Esophagus mucosa (tissue), 1 donor: ENCODE data around the gene CDON. TPM values are rescaled to one million over a fixed set of nuclear protein-coding genes. Genes with fewer than 3 reads are reported as not detected.

ENCODE experiments used
- ATAC-seq: fragments of 200-7000 bp; cut with Tn5 transposase; one replicate; pipeline ENCODE4 v1.9.1; 2020
- total RNA-seq: library from RNA; stranded (reverse); gene quantifications from one replicate; pipeline ENCODE4 v1.2.4, GENCODE V29; 2023
- donor health status: DM: yes; HTN: yes; CAD: no.

CDON gene
- total RNA-seq, 1 donor from 2014 or later: 2.4 TPM

DNA sequence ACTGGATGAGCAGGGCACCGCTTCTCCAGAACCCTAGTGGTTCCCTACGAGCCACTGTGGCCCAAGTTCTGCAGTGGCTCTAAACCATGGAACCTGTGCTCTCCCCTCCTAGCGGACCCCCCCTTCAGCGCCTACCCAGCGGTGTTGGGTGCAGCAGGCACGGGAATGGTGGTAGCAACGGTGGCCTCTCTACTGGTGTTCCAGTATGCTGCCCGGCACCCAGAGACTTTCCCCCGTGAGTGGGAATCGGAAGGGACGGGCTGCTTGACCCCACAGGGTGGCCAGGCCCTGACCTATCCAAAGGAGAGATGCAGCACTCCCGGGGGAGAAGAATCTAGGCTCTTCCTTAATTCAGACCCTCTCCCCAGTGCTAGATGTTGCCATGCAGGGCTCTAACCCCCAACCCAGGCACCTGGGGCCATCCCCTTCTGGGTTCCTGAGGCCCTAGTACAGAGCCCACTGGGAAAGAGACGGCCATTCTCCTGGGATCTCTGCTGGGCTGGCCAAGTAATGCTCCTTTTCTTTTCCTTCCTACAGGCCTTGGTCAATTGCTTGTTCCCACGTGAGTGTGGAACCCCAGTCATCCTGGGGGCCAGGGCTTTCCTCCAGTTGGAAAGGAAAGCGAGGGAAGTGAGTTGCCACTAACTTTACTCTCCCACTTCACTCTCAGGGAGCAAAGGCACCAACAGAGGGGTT, 107.6 kb downstream of the CDON start:
- ATAC-seq: no peak

DNA sequence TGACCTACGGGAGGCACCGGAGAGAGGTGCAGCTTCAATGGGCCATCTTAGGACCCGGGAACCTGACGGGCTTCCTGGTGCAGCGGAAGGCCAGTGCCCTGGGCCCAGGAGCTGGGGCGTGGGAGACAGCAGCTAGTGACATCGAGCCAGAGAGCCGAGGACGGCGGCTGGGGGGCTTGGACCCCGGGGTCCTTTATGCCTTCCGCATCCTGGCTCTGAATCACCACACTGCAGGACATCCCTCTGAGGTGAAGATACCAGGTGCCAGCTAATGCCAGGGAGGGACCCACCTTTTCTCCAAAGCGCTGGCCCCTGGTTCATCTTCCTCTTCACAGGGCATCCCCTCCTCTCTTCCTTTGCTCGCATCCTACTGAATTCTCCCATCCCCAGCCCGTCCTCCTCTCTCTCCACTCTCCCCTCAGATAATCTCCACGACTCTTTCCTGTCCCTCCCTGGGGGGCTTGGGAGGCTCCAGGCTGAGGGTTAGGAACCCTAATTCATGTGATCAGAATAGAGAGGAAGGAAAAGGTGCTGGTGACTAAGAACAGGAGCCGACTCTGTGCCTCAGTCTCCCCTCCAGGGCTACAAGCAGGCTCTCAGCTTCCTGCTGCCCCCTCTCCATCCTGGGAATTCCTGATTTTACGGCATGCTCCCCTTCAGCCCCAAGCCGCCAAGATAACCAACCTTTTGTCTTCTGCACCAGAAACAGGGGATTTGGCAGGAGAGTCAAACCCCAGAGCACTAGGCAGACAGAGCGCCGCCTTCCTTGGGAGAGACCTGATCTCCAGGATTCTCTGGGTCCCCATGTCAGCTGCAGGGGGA, 108.3 kb downstream of the CDON start:
- ATAC-seq: no peak

DNA sequence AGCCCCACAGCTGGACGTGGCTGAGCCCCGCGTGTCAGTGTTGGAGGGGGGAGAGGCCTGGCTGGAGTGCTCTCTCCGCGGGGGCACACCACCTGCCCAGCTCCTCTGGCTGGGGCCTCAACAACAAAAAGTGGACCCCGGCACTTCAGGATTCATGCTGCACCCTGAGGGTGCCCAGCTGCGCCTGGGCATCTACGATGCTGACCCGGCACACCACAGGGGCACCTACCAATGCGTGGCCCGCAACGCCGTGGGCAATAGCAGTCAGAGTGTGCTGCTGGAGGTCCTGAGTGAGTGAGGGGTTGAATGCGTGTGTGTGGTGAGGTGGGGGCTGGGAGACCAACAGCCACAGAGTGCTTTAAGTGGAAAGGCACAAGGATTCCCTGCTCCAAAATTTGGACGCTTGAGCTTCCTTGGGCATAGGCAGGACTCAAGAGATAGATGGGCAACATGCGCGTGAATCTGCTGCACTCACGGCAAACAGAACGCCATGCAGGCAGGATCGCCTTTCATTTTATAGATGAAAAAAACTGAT, 109.2 kb downstream of the CDON start:
- no peak for ATAC-seq

DNA sequence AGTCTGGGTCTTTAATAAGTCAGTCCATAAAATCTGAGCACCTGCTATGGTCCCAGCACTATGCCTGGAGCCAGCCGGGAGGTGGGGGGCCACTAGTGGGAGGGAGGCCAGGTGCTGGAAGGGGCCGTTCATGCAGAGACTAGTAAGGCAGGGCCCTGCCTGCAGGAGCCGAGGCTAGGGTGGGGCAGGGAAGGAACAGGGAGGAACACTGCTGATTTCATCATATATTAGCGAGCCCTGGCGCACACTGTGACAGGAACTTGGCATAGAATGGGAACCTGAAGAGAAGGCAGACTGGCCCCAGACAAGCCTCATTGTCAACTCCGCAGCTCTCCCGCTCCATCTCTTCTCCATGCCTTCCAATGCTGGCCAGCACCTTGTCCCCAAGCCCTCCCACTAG, 109.7 kb downstream of the CDON start:
- peak; percentile 91 for ATAC-seq

DNA sequence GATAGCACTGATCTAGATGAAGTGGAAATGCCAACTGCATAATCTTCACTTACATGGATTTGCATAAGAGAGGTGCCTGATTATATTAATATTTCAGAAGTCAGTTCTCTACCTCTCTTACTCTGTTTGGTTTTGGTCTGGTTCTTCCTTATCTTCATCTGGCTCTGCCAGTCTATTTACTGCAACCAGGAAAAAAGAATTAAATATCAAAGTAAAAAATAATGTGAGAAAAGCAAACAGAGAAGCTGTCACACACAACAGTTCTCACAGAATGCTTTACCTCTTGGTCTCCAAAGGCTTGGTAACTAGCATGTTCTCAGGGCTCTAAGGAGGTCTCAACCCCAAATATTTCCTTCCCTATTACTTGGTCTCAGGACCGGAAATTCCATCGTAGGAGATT, 110.1 kb downstream of the CDON start:
- ATAC-seq: no peak

DNA sequence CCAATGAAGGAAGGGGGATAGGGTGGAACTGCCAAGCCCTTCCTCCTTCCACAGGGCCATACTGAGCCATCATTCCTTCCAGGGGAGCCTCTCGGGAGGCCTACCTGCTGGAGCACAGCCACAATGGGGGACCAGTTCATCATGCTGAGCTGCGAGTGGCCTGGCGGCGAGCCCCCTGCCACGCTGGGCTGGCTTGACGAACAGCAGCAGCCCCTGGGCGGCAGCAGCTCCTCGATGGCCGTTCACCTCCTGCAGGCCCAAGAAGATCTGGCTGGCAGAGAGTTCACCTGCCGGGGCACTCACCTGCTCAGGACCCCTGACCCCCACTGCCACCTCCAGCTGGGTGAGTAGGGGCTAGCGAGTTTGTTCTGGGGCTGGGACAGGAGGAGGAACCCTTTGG, 110.9 kb downstream of the CDON start:
- no peak for ATAC-seq

DNA sequence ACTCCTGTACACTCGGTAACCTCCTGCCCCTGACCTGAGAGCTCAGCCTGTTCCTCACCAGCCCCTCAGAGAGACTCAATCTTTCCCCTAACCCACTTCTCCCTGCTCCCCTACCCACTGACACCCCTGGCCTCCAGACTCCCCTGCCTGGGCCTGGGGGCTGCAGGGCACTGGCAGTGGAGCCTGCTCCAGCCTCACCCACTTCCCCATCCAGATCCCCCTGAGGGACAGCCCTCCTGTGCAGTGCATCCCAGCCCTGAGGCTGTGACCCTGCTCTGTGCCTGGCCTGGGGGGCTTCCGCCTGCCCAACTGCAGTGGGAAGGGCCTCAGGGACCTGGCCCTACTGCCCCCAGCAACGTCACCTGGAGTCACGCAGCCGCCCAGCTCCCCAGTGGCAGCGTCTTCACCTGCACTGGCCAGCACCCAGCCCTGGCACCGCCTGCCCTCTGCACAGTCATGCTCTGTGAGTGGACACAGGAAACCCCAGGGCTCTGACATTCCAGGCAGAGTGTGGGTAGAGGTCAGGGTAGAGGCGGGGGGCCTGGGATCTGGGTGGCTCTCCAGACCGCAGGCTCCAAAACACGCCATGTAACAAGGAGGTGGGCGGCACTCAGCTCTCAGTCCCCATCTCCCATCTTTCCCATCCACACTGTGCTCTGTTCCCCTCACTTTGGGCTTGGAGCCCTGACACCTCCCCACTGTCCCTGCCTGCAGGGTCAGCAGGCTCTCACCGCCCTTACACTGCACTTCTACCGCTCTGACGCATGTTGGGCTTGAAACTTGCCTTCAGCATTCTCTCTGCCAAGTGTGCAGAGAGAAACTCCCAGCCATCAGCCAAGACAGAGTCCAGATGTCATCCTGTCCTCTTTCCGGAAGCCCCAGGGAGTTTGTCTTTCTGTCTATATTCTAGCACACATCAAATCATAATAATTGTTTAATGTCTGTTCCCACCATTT, 111.7 kb downstream of the CDON start:
- peak; percentile 29 for ATAC-seq

DNA sequence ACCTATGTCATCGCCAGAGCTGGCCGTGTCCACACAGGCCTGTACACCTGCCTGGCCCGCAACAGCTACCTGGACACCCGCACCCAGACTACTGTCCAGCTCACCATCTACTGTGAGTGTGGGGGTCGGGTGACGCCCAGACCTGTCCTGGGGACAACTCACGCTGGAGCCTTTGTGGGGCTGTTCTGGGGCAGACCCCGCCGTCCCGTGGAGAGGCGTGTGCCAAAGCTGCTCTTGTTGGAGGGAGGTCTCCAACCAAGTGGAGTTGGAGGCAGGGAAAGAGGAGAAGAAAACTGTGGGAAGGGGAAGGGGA, 112.5 kb downstream of the CDON start:
- no peak for ATAC-seq

DNA sequence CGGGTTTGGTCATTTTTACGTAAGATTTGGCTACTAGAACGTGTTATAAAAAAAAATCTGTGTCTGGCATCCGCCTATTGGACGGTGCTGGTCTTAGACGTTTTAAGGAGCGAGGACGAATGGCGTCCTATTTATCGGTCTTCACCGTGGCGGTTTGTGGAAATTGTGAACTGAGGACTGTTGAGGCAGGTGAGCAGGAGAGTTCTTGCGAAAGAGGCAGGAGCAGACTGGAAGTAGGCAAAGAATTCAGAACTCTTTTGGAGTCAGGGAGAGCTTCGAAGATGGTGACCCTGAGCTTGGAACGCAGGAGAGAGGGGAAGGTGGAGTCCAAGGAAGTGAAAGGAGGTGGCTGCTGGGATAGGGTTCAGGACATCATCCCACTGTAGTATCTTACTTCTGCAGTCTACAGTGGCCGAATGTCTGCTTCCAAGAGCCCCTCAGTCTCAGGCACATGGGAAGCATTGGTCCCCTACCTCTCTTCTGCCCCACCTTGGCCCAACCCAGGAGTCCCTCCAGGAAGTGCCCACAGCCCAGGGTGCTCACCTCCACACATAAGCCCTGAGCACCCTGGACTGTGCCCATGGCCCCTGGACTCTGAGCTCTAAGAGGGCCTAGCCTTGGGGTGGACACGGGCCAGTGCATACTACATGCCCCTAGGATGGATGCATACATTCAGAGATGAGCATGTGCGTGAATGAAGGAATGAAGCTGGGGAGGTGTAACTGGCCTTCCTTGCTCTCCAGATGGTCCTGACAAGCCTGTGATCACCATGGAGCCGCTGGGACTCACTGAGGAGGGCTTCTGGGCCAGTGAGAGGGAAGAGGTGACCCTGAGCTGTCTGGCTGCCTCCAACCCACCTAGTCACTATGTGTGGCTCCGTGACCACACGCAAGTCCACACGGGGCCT, 113.1 kb downstream of the CDON start:
- no peak for ATAC-seq

DNA sequence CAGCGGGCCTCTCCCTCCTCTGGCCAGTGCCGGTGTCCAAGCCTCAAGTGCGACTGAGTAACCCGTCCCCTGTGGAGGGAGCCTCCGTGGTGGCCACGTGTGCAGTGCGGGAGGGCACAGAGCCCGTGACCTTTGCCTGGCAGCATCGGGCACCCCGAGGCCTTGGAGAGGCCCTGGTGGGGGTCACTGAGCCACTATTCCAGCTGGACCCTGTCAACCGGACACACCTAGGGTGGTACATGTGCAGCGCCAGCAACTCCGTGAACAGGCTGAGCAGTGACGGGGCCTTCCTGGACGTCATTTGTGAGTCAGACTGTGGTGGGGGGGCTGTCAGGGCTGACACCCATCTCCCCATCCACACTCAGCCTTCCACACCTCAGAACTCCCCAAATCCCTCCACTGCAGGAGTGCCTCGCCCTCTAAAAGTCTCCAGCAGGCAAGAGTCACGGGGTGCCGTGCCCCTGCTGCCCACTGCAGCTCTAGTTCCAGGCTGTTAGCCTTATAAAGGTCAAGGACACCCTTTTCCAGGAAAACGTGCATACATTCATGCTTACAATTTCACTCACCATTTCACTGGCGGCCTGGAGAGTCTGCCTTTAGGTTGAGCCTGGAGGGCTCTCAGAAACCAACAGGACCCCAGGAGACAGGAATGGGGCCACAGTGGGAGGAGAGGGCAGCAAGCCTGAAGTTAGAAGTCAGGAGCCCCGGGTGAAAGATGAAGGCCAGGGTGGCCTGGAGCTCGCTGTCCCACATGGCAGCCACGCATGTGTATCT, 114.2 kb downstream of the CDON start:
- no peak for ATAC-seq

DNA sequence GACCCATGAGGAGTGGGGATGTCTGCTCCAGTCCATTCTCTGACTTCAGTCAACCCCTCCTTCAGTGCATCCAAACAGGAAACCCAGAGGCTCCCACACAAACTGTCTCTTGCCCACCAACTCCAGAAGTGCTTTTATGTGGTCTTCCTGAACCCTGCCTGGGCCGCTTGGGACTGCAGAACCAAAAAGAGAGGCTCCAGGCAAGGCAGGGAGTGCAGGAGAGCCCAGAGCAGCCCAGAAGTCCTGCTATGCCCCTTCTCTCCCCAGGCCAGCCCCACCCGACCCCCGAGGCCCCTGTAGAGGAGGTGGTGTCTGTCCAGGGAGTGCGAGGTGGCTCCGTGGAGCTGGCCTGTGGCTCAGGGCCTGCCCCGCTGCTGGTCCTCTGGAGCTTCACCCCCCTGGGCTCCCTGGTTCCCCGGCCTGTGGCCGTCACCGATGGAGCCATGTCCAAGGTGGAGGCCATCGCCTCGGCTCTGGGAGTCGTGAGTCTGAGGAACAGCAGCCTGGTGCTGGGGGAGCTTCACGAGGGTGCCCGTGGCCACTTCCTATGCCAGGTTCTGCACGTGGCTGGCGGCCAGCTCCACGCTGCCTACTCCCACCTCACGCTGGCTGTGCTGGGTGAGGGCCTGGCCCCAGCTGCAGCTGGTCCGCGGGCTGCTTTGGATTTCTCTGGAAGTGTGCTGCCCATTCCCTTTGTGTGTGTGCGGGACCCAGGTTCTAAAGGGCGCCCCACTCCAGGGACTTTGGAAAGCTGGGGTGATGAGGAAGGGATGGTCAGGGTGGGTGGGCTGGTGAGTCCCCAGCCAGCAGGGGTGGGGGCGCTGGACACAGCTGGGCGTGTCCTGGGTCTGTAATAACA, 115.0 kb downstream of the CDON start:
- no peak for ATAC-seq

DNA sequence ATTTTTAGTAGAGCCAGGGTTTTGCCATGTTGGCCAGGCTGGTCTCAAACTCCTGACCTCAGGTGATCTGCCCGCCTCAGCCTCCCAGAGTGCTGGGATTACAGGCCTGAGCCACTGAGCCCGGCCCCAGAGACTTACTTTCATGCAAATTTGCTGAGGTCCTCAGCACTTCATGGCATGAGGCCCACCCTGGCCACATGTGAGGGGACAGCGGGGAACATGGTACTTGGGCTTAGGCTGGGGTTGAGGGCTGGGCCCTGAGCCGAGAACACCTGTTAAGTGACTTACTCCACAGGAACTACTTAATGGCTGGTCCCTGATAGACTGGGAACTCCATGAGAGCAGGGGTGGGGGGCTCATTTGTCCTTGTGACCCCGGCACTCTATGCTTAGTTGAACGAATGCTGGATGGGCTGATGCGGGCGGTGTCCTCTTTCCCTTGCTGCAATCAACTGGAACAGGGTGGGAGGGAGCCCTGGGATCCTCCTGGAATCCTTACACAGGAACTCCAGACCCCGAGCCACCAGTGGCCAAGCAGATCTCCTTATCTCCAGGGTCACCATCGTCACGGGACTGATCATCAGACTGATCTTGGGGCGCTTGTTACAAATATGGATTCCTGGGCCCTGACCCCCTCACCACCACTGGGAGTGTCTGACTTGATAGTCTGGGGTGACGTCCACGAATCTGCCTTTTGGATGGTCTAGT, 115.8 kb downstream of the CDON start:
- no peak for ATAC-seq

DNA sequence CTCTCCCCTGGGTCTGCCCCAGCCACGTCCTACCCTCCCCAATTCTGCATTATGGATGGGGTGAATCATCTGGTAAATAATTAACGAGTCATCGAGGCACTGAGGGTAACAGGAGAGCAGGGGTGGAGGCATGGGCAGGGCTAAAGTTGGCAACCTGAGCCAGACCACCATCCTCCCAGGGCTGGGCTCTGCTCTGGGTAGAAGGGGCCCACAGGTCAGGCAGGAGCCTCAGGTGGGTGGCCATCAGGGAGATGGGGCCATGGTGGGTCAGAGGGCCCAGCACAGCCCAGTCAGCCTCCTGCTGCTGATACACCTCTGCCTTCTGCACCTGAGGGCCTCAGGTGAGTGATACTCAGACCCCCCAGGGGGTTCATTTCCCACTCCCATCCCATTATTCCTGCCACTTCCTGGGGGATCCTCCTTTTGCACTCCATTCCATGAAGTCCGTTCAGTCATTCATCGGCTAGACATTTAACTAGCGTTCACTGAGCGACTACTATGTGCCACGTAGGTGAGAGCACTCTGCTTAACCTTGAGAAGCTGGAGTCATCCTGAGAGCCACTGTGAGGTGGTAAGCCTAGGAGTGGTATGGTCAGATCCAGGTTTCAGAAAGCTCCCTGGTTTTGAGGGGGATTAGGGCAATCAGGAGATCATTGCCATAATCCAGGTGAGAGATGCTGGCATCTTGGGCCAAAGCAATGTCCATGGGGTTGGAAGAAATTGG, 116.7 kb downstream of the CDON start, which contains the start of gene VSIG10L2:
TSS of gene VSIG10L2 (plus strand) at position 248 of the 724 bp plus-strand sequence. CDS start at position 260, 12 bp downstream.
- no peak for ATAC-seq

DNA sequence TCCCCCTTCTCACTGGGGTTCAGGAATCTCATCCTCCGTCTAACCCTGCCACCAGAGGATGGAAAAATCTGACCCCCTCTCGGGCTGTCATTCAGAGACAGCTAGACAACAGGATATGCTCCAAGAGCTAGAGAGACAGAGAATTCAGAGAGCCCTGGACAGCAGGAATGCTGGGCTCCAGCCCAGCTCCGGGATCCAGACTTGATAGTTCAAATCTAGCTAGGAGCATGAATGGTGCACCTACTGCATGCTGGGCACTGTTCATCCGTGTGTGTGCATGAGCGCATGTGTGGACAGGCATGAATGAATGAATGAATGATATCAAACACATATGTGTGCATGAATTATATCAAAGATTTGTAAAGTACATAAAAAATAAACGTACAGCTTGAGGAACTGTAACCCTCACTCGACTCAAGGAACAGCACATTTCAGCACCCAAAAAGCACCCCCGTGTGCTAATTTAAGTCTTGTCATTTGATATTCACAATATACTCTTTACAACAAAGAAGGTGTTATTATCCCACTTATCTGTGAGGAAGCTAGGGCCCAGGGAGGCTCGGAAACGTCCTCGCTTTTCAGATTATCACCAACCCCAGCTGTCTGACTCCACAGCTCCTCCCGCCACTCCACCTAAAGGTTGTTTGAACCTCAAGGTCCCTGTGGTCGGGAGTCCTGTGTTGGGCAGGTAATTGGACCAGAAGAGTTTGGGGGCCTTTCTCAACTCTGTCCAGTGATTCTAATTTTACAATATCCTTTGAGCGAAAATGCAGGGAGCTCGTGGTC, 117.5 kb downstream of the CDON start:
- ATAC-seq: no peak

DNA sequence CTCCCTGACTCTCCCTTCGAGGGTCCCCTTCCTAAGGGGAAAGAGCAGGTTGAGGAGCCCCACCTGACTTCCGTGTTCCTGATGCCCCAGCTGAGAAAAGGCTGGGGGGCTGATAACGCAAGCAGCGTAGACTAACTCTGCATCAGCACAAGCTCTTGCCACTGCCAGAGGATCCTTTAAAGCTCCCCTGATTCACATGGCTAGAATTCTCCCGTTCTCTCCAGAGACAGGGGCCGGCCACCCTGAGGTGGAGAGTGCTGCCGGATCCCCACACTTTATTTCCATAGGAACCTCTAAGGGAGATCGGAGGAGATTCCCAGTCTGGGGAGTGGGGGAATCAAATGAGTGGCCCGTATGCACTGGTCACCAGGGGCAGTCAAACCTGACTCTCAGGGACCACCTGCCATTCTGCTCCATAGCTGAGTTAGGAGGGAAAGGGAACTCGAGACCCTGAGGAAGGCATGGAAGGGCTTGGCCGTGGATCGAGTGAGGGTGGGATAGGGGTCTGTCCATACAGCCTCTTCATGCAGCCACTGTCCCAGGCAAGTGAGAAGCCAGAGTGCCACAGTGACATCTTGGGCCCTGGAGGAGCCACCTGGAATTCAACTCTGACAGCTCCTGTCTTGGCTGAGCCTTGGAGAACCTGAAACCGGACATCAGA, 118.2 kb downstream of the CDON start:
- ATAC-seq: no peak

DNA sequence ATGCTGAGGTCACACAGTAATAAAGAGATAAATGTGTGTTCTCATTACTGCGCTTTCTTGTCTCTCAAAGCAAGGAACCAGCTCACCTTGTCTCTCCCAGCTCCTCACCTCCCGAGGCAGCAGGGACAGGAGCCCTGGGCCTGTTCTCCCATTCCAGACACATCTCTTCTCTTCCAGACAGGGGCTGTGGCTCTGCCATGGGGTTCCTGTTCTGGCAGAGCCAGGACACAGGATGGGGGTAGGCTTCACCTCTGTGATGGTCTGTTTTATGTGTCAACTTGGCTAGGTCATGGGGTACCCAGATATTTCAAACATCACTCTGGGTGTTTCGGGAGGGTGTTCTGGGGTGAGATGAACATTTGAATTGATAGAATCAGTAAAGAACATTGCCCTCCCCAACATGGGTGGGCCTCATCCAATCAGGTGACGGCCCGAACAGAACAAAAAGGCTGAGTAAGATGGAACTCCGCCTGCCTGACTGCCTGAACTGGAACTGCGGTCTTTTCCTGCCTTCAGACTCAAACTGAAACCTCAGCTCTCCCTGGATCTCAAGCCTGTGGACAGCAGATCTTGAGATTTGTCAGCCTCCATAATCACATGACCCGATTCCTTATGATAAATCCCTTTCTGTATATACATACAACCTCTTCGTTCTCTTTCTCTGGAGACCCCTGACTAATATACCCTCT, 118.9 kb downstream of the CDON start:
- no peak for ATAC-seq
